EH (cell line): ENCODE measurements around the gene SECTM1.
"Not testable (repeated sequence)": the region's sequence is repeated elsewhere in the genome, so short reads cannot be mapped to it uniquely, and the experiment has no call there.

ENCODE experiments used
- DNase-seq: peaks from one replicate; pipeline ENCODE4 v3.0.0-alpha.2; 2015; ENCODE audit warnings: low read depth

The SECTM1 gene

GRCh38 chr17:82333279-82334171, at the start of gene SECTM1:
Gene SECTM1 (minus strand): TSS chr17:82333766. CDS start chr17:82327240, 6,526 bp downstream.
- peak; percentile 68 for DNase-seq

- no peak for DNase-seq
Measured at GRCh38 chr17:82382933-82383255, 49.3 kb upstream of the SECTM1 start.

GRCh38 chr17:82382220-82382932, 48.8 kb upstream of the SECTM1 start:
- DNase-seq = not testable (repeated sequence)

- not testable (repeated sequence) for DNase-seq
Measured at GRCh38 chr17:82381703-82382009, 48.1 kb upstream of the SECTM1 start.

GRCh38 chr17:82380860-82381702, 47.5 kb upstream of the SECTM1 start:
- DNase-seq = peak; percentile 31

GRCh38 chr17:82378741-82379021, 45.1 kb upstream of the SECTM1 start:
- DNase-seq = no peak

- no peak for DNase-seq
Measured at GRCh38 chr17:82377924-82378740, 44.6 kb upstream of the SECTM1 start.

- not testable (repeated sequence) for DNase-seq
Measured at GRCh38 chr17:82377294-82377693, 43.7 kb upstream of the SECTM1 start.

- DNase-seq = no peak
Measured at GRCh38 chr17:82376042-82376730, 42.6 kb upstream of the SECTM1 start.

- no peak for DNase-seq
Measured at GRCh38 chr17:82375359-82376041, 41.9 kb upstream of the SECTM1 start.

- no peak for DNase-seq
Measured at GRCh38 chr17:82374626-82375331, 41.2 kb upstream of the SECTM1 start.

- DNase-seq = no peak
Measured at GRCh38 chr17:82373731-82374625, 40.4 kb upstream of the SECTM1 start.

- DNase-seq = not testable (repeated sequence)
Measured at GRCh38 chr17:82373072-82373452, 39.5 kb upstream of the SECTM1 start.

GRCh38 chr17:82372249-82373071, 38.9 kb upstream of the SECTM1 start:
- DNase-seq = no peak

GRCh38 chr17:82371333-82372248, 38.0 kb upstream of the SECTM1 start, which contains the start of gene UTS2R:
Gene UTS2R (plus strand): TSS chr17:82371765. CDS start chr17:82374325, 2,560 bp downstream.
- no peak for DNase-seq

GRCh38 chr17:82370471-82371332, 37.1 kb upstream of the SECTM1 start:
- DNase-seq = peak; percentile 18
